H1 (cell line): ENCODE measurements around the gene RSF1. TPM values are rescaled to one million over a fixed set of nuclear protein-coding genes. Genes with fewer than 3 reads are reported as not detected.

Experiments used
- CTCF ChIA-PET: fragments of 300-600 bp; sonication (Branson Sonifier 250); formaldehyde crosslinking; loops from one replicate; lab custom pipeline; 2021; ENCODE audit not compliant: partially characterized antibody; lab: Charles Lee
- POLR2A ChIA-PET: fragments of 300-600 bp; sonication (Branson Sonifier 250); formaldehyde crosslinking; loops from one replicate; lab custom pipeline; 2021; ENCODE audit warnings: inconsistent platforms; ENCODE audit not compliant: partially characterized antibody; lab: Charles Lee
- DNase-seq, 2 experiments: peaks; one replicate each; pipeline versions ENCODE4 v3.0.0 to v3.0.0-alpha.2; 2010 to 2022; ENCODE audit warnings: low spot score in 2 of 2, low read depth in 1 of 2, mixed read lengths in 1 of 2
- FAIRE-seq: peaks from 2 replicates; lab custom pipeline; 2011; peaks lifted over from hg19 to GRCh38; lab: Jason Lieb, UNC
- H2AFZ ChIP-seq: 2 replicates; pipeline ENCODE4 v1.8.1; 2012; ENCODE audit warnings: low read length, inconsistent platforms
- H2AK5ac ChIP-seq: 2 replicates; pipeline ENCODE4 v1.6.1; 2013; ENCODE audit warnings: low read depth, low read length
- H2BK120ac ChIP-seq: replicated peaks from 2 replicates; pipeline ENCODE3; 2013; ENCODE audit warnings: low read depth, low read length, inconsistent platforms
- H2BK12ac ChIP-seq: 2 replicates; pipeline ENCODE4 v1.6.1; 2013; ENCODE audit warnings: low read depth, low read length
- H2BK15ac ChIP-seq: 2 replicates; pipeline ENCODE4 v1.6.1; 2013; ENCODE audit warnings: low read length
- H2BK20ac ChIP-seq: 2 replicates; pipeline ENCODE4 v1.6.1; 2013; ENCODE audit warnings: low read length
- H2BK5ac ChIP-seq: 2 replicates; pipeline ENCODE4 v1.6.1; 2013; ENCODE audit warnings: low read depth, low read length
- H3K14ac ChIP-seq: 2 replicates; pipeline ENCODE4 v1.6.1; 2013; ENCODE audit warnings: inconsistent platforms; ENCODE audit not compliant: insufficient read length
- H3K18ac ChIP-seq: 2 replicates; pipeline ENCODE4 v1.6.1; 2013; ENCODE audit warnings: low read length; ENCODE audit errors: extremely low read depth
- H3K23ac ChIP-seq: 2 replicates; pipeline ENCODE4 v1.6.1; 2013; ENCODE audit warnings: inconsistent platforms; ENCODE audit not compliant: insufficient read length
- H3K23me2 ChIP-seq: 2 replicates; pipeline ENCODE4 v1.6.1; 2013; ENCODE audit warnings: low read depth, low read length
- H3K27ac ChIP-seq: 2 replicates; pipeline ENCODE4 v1.6.1; 2011; ENCODE audit warnings: low read depth, low read length, inconsistent platforms
- H3K27me3 ChIP-seq, 4 experiments: replicated peaks in 1 of 4; 1 replicate in 1 of 4; 2 replicates in 3 of 4; pipeline versions ENCODE4 v1.6.1 to v1.8.1; 2011 to 2013; ENCODE audit warnings: low read length in 3 of 4, mild to moderate bottlenecking in 3 of 4, inconsistent platforms in 2 of 4, mixed read lengths in 2 of 4, moderate library complexity in 1 of 4; ENCODE audit not compliant: control insufficient read depth in 3 of 4, insufficient read depth in 3 of 4; ENCODE audit errors: extremely low read depth in 1 of 4
- H3K36me3 ChIP-seq, 4 experiments: 2 replicates each; pipeline versions ENCODE4 v1.6.1 to v1.8.1; 2011 to 2013; ENCODE audit warnings: mild to moderate bottlenecking in 4 of 4, low read length in 3 of 4, moderate library complexity in 2 of 4, control low read depth in 1 of 4, inconsistent platforms in 1 of 4; ENCODE audit not compliant: insufficient read depth in 4 of 4, control insufficient read depth in 2 of 4
- H3K4ac ChIP-seq: replicated peaks from 2 replicates; pipeline ENCODE3; 2013; ENCODE audit warnings: low read length, low read depth, mixed read lengths, inconsistent platforms; ENCODE audit not compliant: insufficient read length
- H3K4me1 ChIP-seq, 4 experiments: replicated peaks in 1 of 4; 1 replicate in 1 of 4; 2 replicates in 3 of 4; pipeline versions ENCODE4 v1.6.1 to v1.8.1; 2011 to 2013; ENCODE audit warnings: low read length in 3 of 4, inconsistent platforms in 2 of 4, mixed read lengths in 1 of 4; ENCODE audit not compliant: insufficient read depth in 4 of 4, control insufficient read depth in 3 of 4
- H3K4me2 ChIP-seq, 2 experiments: 2 replicates each; pipeline versions ENCODE4 v1.6.1 to v1.8.1; 2011 to 2013; ENCODE audit warnings: low read depth in 2 of 2, low read length in 2 of 2, control low read depth in 1 of 2, inconsistent platforms in 1 of 2, mild to moderate bottlenecking in 1 of 2; ENCODE audit not compliant: insufficient read depth in 1 of 2
- H3K4me3 ChIP-seq, 4 experiments: fragments of 200-600, 300-600 bp in 1 of 4; sonication (generic), shearing (Covaris generic), sonication (Bioruptor Twin) in 1 of 4; 2 replicates each; pipeline versions ENCODE4 v1.5.1 to v1.8.1; 2011 to 2016; ENCODE audit warnings: low read length in 4 of 4, low read depth in 3 of 4, control low read depth in 2 of 4, inconsistent platforms in 2 of 4, mild to moderate bottlenecking in 2 of 4, mixed read lengths in 1 of 4, moderate library complexity in 1 of 4; ENCODE audit not compliant: insufficient read depth in 2 of 4; ENCODE audit errors: extremely low read depth in 1 of 4
- H3K56ac ChIP-seq: replicated peaks from 2 replicates; pipeline ENCODE3; 2013; ENCODE audit warnings: low read depth, mild to moderate bottlenecking, mixed read lengths, low read length, inconsistent platforms; ENCODE audit not compliant: insufficient read length
- H3K79me1 ChIP-seq: 2 replicates; pipeline ENCODE4 v1.6.1; 2013; ENCODE audit warnings: low read depth, low read length, control low read depth
- H3K79me2 ChIP-seq, 2 experiments: 2 replicates each; pipeline versions ENCODE4 v1.6.1 to v1.8.1; 2012 to 2013; ENCODE audit warnings: low read length in 2 of 2, mild to moderate bottlenecking in 2 of 2, inconsistent platforms in 1 of 2; ENCODE audit not compliant: insufficient read depth in 2 of 2, control insufficient read depth in 1 of 2
- H3K9ac ChIP-seq, 4 experiments: replicated peaks in 1 of 4; 1 replicate in 1 of 4; 2 replicates in 3 of 4; pipeline versions ENCODE4 v1.6.1 to v1.8.1; 2011 to 2013; ENCODE audit warnings: low read depth in 3 of 4, low read length in 3 of 4, control low read depth in 2 of 4, mild to moderate bottlenecking in 2 of 4, moderate library complexity in 2 of 4, inconsistent platforms in 1 of 4; ENCODE audit errors: extremely low read depth in 1 of 4
- H3K9me3 ChIP-seq, 2 experiments: 2 replicates each; pipeline versions ENCODE4 v1.6.1 to v1.8.1; 2012 to 2013; ENCODE audit warnings: mild to moderate bottlenecking in 2 of 2, moderate library complexity in 2 of 2, control low read depth in 1 of 2, inconsistent platforms in 1 of 2, low read depth in 1 of 2, low read length in 1 of 2, mixed read lengths in 1 of 2; ENCODE audit not compliant: insufficient read depth in 2 of 2
- H4K20me1 ChIP-seq, 2 experiments: replicated peaks in 1 of 2; 2 replicates each; pipeline versions ENCODE3 to v1.8.1; 2011 to 2013; ENCODE audit warnings: inconsistent platforms in 2 of 2, low read length in 2 of 2, mild to moderate bottlenecking in 1 of 2; ENCODE audit not compliant: insufficient read depth in 2 of 2, control insufficient read depth in 1 of 2
- H4K5ac ChIP-seq: 2 replicates; pipeline ENCODE4 v1.6.1; 2013; ENCODE audit warnings: low read length, low read depth, mixed read lengths, inconsistent platforms; ENCODE audit not compliant: insufficient read length
- H4K8ac ChIP-seq: 2 replicates; pipeline ENCODE4 v1.8.0; 2013; ENCODE audit warnings: mild to moderate bottlenecking, moderate library complexity, low read length, inconsistent platforms; ENCODE audit not compliant: insufficient read depth; ENCODE audit errors: extremely low read depth
- H4K91ac ChIP-seq: replicated peaks from 2 replicates; pipeline ENCODE3; 2013; ENCODE audit warnings: low read length, mixed read lengths, inconsistent platforms; ENCODE audit not compliant: insufficient read length
- CBX8 ChIP-seq: fragments of 300-800, 300-1000 bp; sonication (generic); IDR thresholded peaks from 2 replicates; pipeline ENCODE4 v1.7.1; 2016; ENCODE audit warnings: low read depth, low read length, borderline replicate concordance
- CREB1 ChIP-seq: IDR thresholded peaks from 2 replicates; pipeline ENCODE4 v1.6.1; 2012; ENCODE audit warnings: inconsistent platforms
- CTBP2 ChIP-seq: IDR thresholded peaks from 2 replicates; pipeline ENCODE4 v1.7.0; 2011; ENCODE audit warnings: borderline replicate concordance, mild to moderate bottlenecking, moderate library complexity, mixed read lengths, low read length; ENCODE audit not compliant: insufficient read depth, insufficient read length
- GABPA ChIP-seq: IDR thresholded peaks from 2 replicates; pipeline ENCODE4 v1.6.1; 2011; ENCODE audit warnings: mild to moderate bottlenecking, low read length, moderate library complexity, borderline replicate concordance; ENCODE audit not compliant: insufficient read depth
- GTF2F1 ChIP-seq: IDR thresholded peaks from 2 replicates; pipeline ENCODE4 v1.6.1; 2012; ENCODE audit warnings: low read depth, low read length, improper control_type of control experiment, borderline replicate concordance
- KDM1A ChIP-seq: fragments of 200-600, 300-600 bp; sonication (generic); IDR thresholded peaks from 2 replicates; pipeline ENCODE4 v1.7.1; 2016; ENCODE audit warnings: mild to moderate bottlenecking, low read length, borderline replicate concordance
- KDM5A ChIP-seq: fragments of 200-600 bp; IDR thresholded peaks from 2 replicates; pipeline ENCODE4 v1.7.1; 2012; ENCODE audit warnings: mild to moderate bottlenecking, low read length, inconsistent platforms, mixed read lengths
- POLR2A ChIP-seq, 2 experiments: IDR thresholded peaks; 1 replicate in 1 of 2; 2 replicates in 1 of 2; pipeline ENCODE4 v1.6.1; 2011; ENCODE audit warnings: low read depth in 2 of 2, low read length in 2 of 2, mild to moderate bottlenecking in 2 of 2; ENCODE audit errors: control extremely low read depth in 1 of 2
- POU5F1 ChIP-seq: IDR thresholded peaks from 2 replicates; pipeline ENCODE4 v1.6.1; 2011; ENCODE audit warnings: low read depth, mild to moderate bottlenecking, low read length, moderate library complexity
- RBBP5 ChIP-seq: IDR thresholded peaks from 2 replicates; pipeline ENCODE4 v1.7.1; 2012; ENCODE audit warnings: low read depth, mild to moderate bottlenecking, inconsistent platforms, low read length, moderate library complexity, borderline replicate concordance
- RFX5 ChIP-seq: IDR thresholded peaks from 2 replicates; pipeline ENCODE4 v1.6.1; 2011; ENCODE audit warnings: low read depth, low read length, improper control_type of control experiment, borderline replicate concordance
- SIX5 ChIP-seq: IDR thresholded peaks from 2 replicates; pipeline ENCODE4 v1.6.1; 2011; ENCODE audit warnings: mild to moderate bottlenecking, low read depth, low read length
- TAF7 ChIP-seq: optimal IDR thresholded peaks from 2 replicates; pipeline ENCODE3; 2011; ENCODE audit warnings: low read depth, mild to moderate bottlenecking, inconsistent platforms, low read length, moderate library complexity, borderline replicate concordance
- YY1 ChIP-seq: IDR thresholded peaks from 2 replicates; pipeline ENCODE4 v1.6.1; 2011; ENCODE audit warnings: low read depth, mild to moderate bottlenecking, low read length
- ZNF274 ChIP-seq: IDR thresholded peaks from 2 replicates; pipeline ENCODE4 v1.7.0; 2012; ENCODE audit warnings: low read length, borderline replicate concordance; ENCODE audit errors: extremely low read depth
- WGBS, 2 experiments: shearing (Covaris generic) in 1 of 2; methylation state at CpG; one replicate each; pipeline versions ENCODE4 v1.1.6 to v1.1.7; 2013 to 2015; ENCODE audit warnings: low lambda C conversion rate in 2 of 2, mixed read lengths in 2 of 2, inconsistent platforms in 1 of 2, low coverage in 1 of 2, missing lambda C conversion rate in 1 of 2; ENCODE audit not compliant: insufficient replicate concordance in 2 of 2, insufficient coverage in 1 of 2, insufficient read length in 1 of 2; ENCODE audit errors: extremely low coverage in 1 of 2, missing lambda C conversion rate in 1 of 2; 5-methylcytosine and 5-hydroxymethylcytosine counted together
- polyA plus RNA-seq, 7 experiments: library from polyadenylated mRNA; depleted of rRNA in 3 of 7; stranded (reverse) in 5 of 7; unstranded in 2 of 7; fragments of >200 nt in 5 of 7; fragments of 200-250 nt in 2 of 7; gene quantifications; 1 replicate in 5 of 7; 2 replicates in 1 of 7; 4 replicates in 1 of 7; pipeline versions ENCODE4 v1.2.1 to v1.2.3, GENCODE V29; 2011 to 2013; ENCODE audit warnings: missing spikeins in 2 of 7, mixed read lengths in 2 of 7
- total RNA-seq: library from RNA; stranded (reverse); fragmentation: NEBNext Ultra II Directional; extraction: Animal tissue kit (Norgen Biotek cat#: 25700); gene quantifications from 2 replicates; pipeline ENCODE4 v1.2.1, GENCODE V29; 2021

Gene RSF1
- total and polyA plus RNA-seq, 2 of the 8 experiments (the other 6 are each of a cell fraction or from before 2014, with no cell fraction given): 17.8 to 87.9 TPM

- Histone ChIP-seq H2BK5ac (no peak overlapping the region), H4K8ac (no peak overlapping the region), H2BK12ac (no peak overlapping the region), H4K20me1 (no peaks in the 10 kb centered on the region), H3K4me2 (no peak overlapping the region), H4K5ac (no peak overlapping the region), H3K36me3 (peaks cover 0 to 67% (median 24%) of the 10 kb centered on the region in 4 experiments; a peak in 6 of 8 replicates), H2BK120ac (no peak overlapping the region), H3K14ac (no peak overlapping the region), H3K9me3 (no peaks in the 10 kb centered on the region), H3K4ac (no peak overlapping the region), H3K9ac (no peak overlapping the region), H2AK5ac (no peak overlapping the region), H2AFZ (no peak overlapping the region), H3K23me2 (no peaks in the 10 kb centered on the region), H3K79me1 (no peaks in the 10 kb centered on the region), H3K18ac (no peak overlapping the region), H2BK20ac (no peak overlapping the region), H3K4me3 (no peak overlapping the region), H3K4me1 (no peaks in the 10 kb centered on the region), H2BK15ac (no peak overlapping the region), H3K27me3 (no peaks in the 10 kb centered on the region), H4K91ac (no peak overlapping the region), H3K56ac (no peak overlapping the region), H3K23ac (no peak overlapping the region), H3K27ac (no peak overlapping the region), H3K79me2 (no peaks in the 10 kb centered on the region)
- FAIRE-seq (no peak), DNase-seq (no peak)
- TF ChIP-seq YY1 (no peak), GABPA (no peak), KDM5A (no peak), KDM1A (no peak), POU5F1 (no peak), POLR2A (IDR thresholded peaks at IDR 0.05; ENCODE audit: control extremely low read depth in 1 of 2, low read depth in 2 of 2, low read length in 2 of 2) (no peak), SIX5 (no peak), CTBP2 (no peak), ZNF274 (no peak), RFX5 (no peak), CREB1 (no peak), CBX8 (no peak), GTF2F1 (no peak), RBBP5 (no peak), TAF7 (no peak)
- 89% methylated on average over 3 of the region's 3 CpGs; no CpG with 5 or more reads in 1 of the 2 experiments for WGBS, 2 experiments
- ChIA-PET CTCF (no interaction called here), POLR2A (interaction anchor here (0.6 kb wide), 1 partner anchor 108 kb away, joined by 4 read pairs; no protein-coding TSS in a partner anchor)
Measured at GRCh38 chr11:77690649-77691048, 129.9 kb downstream of the RSF1 start.
